H1 (cell line): ENCODE results near the gene DGCR8. TPM values are rescaled to one million over a fixed set of nuclear protein-coding genes. Genes with fewer than 3 reads are reported as not detected.

Experiments used
- GTF2F1 ChIP-seq: IDR thresholded peaks from 2 replicates; pipeline ENCODE4 v1.6.1; 2012; ENCODE audit warnings: low read depth, low read length, improper control_type of control experiment, borderline replicate concordance
- HDAC2 ChIP-seq, 2 experiments: fragments of 300-600 bp in 1 of 2; sonication (generic) in 1 of 2; IDR thresholded peaks; 2 replicates each; pipeline ENCODE4 v1.6.1; 2011 to 2012; ENCODE audit warnings: low read depth in 2 of 2, low read length in 2 of 2, mild to moderate bottlenecking in 2 of 2, moderate library complexity in 2 of 2, borderline replicate concordance in 1 of 2, inconsistent platforms in 1 of 2
- TCF12 ChIP-seq: IDR thresholded peaks from 2 replicates; pipeline ENCODE4 v1.6.1; 2011; ENCODE audit warnings: low read depth, mild to moderate bottlenecking, low read length
- polyA plus RNA-seq, 7 experiments: library from polyadenylated mRNA; depleted of rRNA in 3 of 7; stranded (reverse) in 5 of 7; unstranded in 2 of 7; fragments of >200 nt in 5 of 7; fragments of 200-250 nt in 2 of 7; gene quantifications; 1 replicate in 5 of 7; 2 replicates in 1 of 7; 4 replicates in 1 of 7; pipeline versions ENCODE4 v1.2.1 to v1.2.3, GENCODE V29; 2011 to 2013; ENCODE audit warnings: missing spikeins in 2 of 7, mixed read lengths in 2 of 7
- total RNA-seq: library from RNA; stranded (reverse); fragmentation: NEBNext Ultra II Directional; extraction: Animal tissue kit (Norgen Biotek cat#: 25700); gene quantifications from 2 replicates; pipeline ENCODE4 v1.2.1, GENCODE V29; 2021
- TF ChIP-seq, protein P1 (sequence below): fragments of 300-600 bp; sonication (generic); IDR thresholded peaks from 2 replicates; pipeline ENCODE4 v1.7.1; 2012; ENCODE audit warnings: low read length, moderate library complexity, mild to moderate bottlenecking, inconsistent platforms; ENCODE audit not compliant: insufficient replicate concordance

Gene DGCR8
- total and polyA plus RNA-seq, 2 of the 8 experiments (the other 6 are each of a cell fraction or from before 2014, with no cell fraction given), result 23.7 to 43.7 TPM

DNA sequence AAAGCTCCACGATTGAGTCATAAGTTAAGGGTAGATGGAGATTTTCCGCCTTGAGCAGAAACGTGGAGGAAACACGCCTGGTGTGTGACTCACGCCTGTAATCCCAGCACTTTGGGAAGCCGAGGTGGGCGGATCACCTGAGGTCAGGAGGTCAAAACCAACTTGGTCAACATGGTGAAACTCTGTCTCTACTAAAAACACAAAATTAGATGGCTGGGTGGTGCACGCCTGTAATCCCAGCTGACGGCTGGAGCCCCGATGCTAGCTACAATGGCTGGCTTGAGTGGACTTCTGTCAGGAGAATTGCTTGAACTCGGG is 17.3 kb upstream of the DGCR8 start (continued):
- TF ChIP-seq, protein P1, sequence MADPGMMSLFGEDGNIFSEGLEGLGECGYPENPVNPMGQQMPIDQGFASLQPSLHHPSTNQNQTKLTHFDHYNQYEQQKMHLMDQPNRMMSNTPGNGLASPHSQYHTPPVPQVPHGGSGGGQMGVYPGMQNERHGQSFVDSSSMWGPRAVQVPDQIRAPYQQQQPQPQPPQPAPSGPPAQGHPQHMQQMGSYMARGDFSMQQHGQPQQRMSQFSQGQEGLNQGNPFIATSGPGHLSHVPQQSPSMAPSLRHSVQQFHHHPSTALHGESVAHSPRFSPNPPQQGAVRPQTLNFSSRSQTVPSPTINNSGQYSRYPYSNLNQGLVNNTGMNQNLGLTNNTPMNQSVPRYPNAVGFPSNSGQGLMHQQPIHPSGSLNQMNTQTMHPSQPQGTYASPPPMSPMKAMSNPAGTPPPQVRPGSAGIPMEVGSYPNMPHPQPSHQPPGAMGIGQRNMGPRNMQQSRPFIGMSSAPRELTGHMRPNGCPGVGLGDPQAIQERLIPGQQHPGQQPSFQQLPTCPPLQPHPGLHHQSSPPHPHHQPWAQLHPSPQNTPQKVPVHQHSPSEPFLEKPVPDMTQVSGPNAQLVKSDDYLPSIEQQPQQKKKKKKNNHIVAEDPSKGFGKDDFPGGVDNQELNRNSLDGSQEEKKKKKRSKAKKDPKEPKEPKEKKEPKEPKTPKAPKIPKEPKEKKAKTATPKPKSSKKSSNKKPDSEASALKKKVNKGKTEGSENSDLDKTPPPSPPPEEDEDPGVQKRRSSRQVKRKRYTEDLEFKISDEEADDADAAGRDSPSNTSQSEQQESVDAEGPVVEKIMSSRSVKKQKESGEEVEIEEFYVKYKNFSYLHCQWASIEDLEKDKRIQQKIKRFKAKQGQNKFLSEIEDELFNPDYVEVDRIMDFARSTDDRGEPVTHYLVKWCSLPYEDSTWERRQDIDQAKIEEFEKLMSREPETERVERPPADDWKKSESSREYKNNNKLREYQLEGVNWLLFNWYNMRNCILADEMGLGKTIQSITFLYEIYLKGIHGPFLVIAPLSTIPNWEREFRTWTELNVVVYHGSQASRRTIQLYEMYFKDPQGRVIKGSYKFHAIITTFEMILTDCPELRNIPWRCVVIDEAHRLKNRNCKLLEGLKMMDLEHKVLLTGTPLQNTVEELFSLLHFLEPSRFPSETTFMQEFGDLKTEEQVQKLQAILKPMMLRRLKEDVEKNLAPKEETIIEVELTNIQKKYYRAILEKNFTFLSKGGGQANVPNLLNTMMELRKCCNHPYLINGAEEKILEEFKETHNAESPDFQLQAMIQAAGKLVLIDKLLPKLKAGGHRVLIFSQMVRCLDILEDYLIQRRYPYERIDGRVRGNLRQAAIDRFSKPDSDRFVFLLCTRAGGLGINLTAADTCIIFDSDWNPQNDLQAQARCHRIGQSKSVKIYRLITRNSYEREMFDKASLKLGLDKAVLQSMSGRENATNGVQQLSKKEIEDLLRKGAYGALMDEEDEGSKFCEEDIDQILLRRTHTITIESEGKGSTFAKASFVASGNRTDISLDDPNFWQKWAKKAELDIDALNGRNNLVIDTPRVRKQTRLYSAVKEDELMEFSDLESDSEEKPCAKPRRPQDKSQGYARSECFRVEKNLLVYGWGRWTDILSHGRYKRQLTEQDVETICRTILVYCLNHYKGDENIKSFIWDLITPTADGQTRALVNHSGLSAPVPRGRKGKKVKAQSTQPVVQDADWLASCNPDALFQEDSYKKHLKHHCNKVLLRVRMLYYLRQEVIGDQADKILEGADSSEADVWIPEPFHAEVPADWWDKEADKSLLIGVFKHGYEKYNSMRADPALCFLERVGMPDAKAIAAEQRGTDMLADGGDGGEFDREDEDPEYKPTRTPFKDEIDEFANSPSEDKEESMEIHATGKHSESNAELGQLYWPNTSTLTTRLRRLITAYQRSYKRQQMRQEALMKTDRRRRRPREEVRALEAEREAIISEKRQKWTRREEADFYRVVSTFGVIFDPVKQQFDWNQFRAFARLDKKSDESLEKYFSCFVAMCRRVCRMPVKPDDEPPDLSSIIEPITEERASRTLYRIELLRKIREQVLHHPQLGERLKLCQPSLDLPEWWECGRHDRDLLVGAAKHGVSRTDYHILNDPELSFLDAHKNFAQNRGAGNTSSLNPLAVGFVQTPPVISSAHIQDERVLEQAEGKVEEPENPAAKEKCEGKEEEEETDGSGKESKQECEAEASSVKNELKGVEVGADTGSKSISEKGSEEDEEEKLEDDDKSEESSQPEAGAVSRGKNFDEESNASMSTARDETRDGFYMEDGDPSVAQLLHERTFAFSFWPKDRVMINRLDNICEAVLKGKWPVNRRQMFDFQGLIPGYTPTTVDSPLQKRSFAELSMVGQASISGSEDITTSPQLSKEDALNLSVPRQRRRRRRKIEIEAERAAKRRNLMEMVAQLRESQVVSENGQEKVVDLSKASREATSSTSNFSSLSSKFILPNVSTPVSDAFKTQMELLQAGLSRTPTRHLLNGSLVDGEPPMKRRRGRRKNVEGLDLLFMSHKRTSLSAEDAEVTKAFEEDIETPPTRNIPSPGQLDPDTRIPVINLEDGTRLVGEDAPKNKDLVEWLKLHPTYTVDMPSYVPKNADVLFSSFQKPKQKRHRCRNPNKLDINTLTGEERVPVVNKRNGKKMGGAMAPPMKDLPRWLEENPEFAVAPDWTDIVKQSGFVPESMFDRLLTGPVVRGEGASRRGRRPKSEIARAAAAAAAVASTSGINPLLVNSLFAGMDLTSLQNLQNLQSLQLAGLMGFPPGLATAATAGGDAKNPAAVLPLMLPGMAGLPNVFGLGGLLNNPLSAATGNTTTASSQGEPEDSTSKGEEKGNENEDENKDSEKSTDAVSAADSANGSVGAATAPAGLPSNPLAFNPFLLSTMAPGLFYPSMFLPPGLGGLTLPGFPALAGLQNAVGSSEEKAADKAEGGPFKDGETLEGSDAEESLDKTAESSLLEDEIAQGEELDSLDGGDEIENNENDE, result no peak
- no peak for TF ChIP-seq GTF2F1
- no peak for TF ChIP-seq TCF12
- TF ChIP-seq HDAC2 (IDR thresholded peaks at IDR 0.05; ENCODE audit: borderline replicate concordance in 1 of 2, low read depth in 2 of 2, low read length in 2 of 2), result no peak
